H9 (cell line): Measurements from ENCODE around the gene PRDM5. TPM values are rescaled to one million over a fixed set of nuclear protein-coding genes. Genes with fewer than 3 reads are reported as not detected.

Experiments used
- DNase-seq: peaks from one replicate; pipeline ENCODE4 v3.0.0-alpha.2; 2017
- H2AFZ ChIP-seq: one replicate; pipeline ENCODE4 v1.6.1; 2013; ENCODE audit warnings: mild to moderate bottlenecking, low read length, control low read depth, moderate library complexity
- H2AK5ac ChIP-seq: 2 replicates; pipeline ENCODE4 v1.6.1; 2013; ENCODE audit warnings: low read length, control low read depth, mixed read lengths; ENCODE audit not compliant: insufficient read length
- H2BK120ac ChIP-seq: one replicate; pipeline ENCODE4 v1.6.1; 2013; ENCODE audit warnings: low read depth, mild to moderate bottlenecking, low read length, control low read depth, inconsistent platforms; ENCODE audit not compliant: poor library complexity, severe bottlenecking
- H2BK12ac ChIP-seq: 2 replicates; pipeline ENCODE4 v1.6.1; 2013; ENCODE audit warnings: low read length, control low read depth, mixed read lengths, low read depth; ENCODE audit not compliant: insufficient read length
- H2BK15ac ChIP-seq: 2 replicates; pipeline ENCODE4 v1.6.1; 2013; ENCODE audit warnings: low read depth, low read length, control low read depth
- H2BK20ac ChIP-seq: one replicate; pipeline ENCODE4 v1.6.1; 2013; ENCODE audit warnings: low read depth, mild to moderate bottlenecking, low read length, control low read depth, inconsistent platforms; ENCODE audit not compliant: poor library complexity, severe bottlenecking
- H2BK5ac ChIP-seq: 2 replicates; pipeline ENCODE4 v1.6.1; 2013; ENCODE audit warnings: low read length, control low read depth, mixed read lengths; ENCODE audit not compliant: insufficient read length
- H3K14ac ChIP-seq: 2 replicates; pipeline ENCODE4 v1.6.1; 2013; ENCODE audit warnings: low read length, control low read depth; ENCODE audit not compliant: insufficient read depth
- H3K18ac ChIP-seq: 2 replicates; pipeline ENCODE4 v1.6.1; 2013; ENCODE audit warnings: low read depth, mild to moderate bottlenecking, mixed read lengths, low read length, control low read depth; ENCODE audit not compliant: insufficient read length
- H3K23ac ChIP-seq: 2 replicates; pipeline ENCODE4 v1.6.1; 2013; ENCODE audit warnings: low read length, control low read depth, mixed read lengths, low read depth; ENCODE audit not compliant: insufficient read length
- H3K23me2 ChIP-seq: 2 replicates; pipeline ENCODE4 v1.6.1; 2013; ENCODE audit warnings: low read depth, mild to moderate bottlenecking, mixed read lengths, low read length, control low read depth; ENCODE audit not compliant: insufficient read length, poor library complexity, severe bottlenecking
- H3K27ac ChIP-seq: 2 replicates; pipeline ENCODE4 v1.5.1; 2013; ENCODE audit warnings: low read length, control low read depth, mixed read lengths, low read depth; ENCODE audit not compliant: insufficient read length
- H3K27me3 ChIP-seq: 2 replicates; pipeline ENCODE4 v1.6.1; 2013; ENCODE audit warnings: low read length, control low read depth, inconsistent platforms; ENCODE audit not compliant: insufficient read depth
- H3K4ac ChIP-seq: 2 replicates; pipeline ENCODE4 v1.6.1; 2013; ENCODE audit warnings: low read depth, mild to moderate bottlenecking, control low read depth, inconsistent platforms, low read length, moderate library complexity
- H3K4me1 ChIP-seq: 2 replicates; pipeline ENCODE4 v1.6.1; 2013; ENCODE audit warnings: low read length, control low read depth, inconsistent platforms; ENCODE audit not compliant: insufficient read depth
- H3K4me2 ChIP-seq: 2 replicates; pipeline ENCODE4 v1.6.1; 2013; ENCODE audit warnings: low read length, control low read depth, mixed read lengths; ENCODE audit not compliant: insufficient read length, insufficient read depth
- H3K56ac ChIP-seq: 2 replicates; pipeline ENCODE4 v1.6.1; 2013; ENCODE audit warnings: low read depth, mild to moderate bottlenecking, mixed read lengths, low read length, control low read depth; ENCODE audit not compliant: insufficient read length
- H3K79me1 ChIP-seq: 2 replicates; pipeline ENCODE4 v1.6.1; 2013; ENCODE audit warnings: low read depth, mild to moderate bottlenecking, moderate library complexity, low read length, control low read depth, inconsistent platforms; ENCODE audit not compliant: insufficient read depth, poor library complexity, severe bottlenecking
- H3K79me2 ChIP-seq: 2 replicates; pipeline ENCODE4 v1.6.1; 2013; ENCODE audit warnings: low read length, control low read depth, inconsistent platforms; ENCODE audit not compliant: insufficient read depth
- H3K9ac ChIP-seq: 2 replicates; pipeline ENCODE4 v1.6.1; 2013; ENCODE audit warnings: low read length, control low read depth, mixed read lengths; ENCODE audit not compliant: insufficient read length; ENCODE audit errors: extremely low read depth
- H3K9me3 ChIP-seq: one replicate; pipeline ENCODE4 v1.6.1; 2013; ENCODE audit warnings: low read depth, low read length, inconsistent platforms; ENCODE audit not compliant: control insufficient read depth
- H3T11ph ChIP-seq: one replicate; pipeline ENCODE4 v1.6.1; 2013; ENCODE audit warnings: mild to moderate bottlenecking, low read length, control low read depth, inconsistent platforms
- H4K20me1 ChIP-seq: one replicate; pipeline ENCODE4 v1.6.1; 2013; ENCODE audit not compliant: control insufficient read depth, insufficient read length, insufficient read depth
- H4K5ac ChIP-seq: 2 replicates; pipeline ENCODE4 v1.6.1; 2013; ENCODE audit warnings: low read depth, mild to moderate bottlenecking, mixed read lengths, low read length, control low read depth; ENCODE audit not compliant: insufficient read length
- H4K8ac ChIP-seq: replicated peaks from 2 replicates; pipeline ENCODE4 v1.6.1; 2013; ENCODE audit warnings: low read length, control low read depth, mixed read lengths, low read depth; ENCODE audit not compliant: insufficient read length
- H4K91ac ChIP-seq: 2 replicates; pipeline ENCODE4 v1.6.1; 2013; ENCODE audit warnings: low read depth, mild to moderate bottlenecking, moderate library complexity, mixed read lengths, low read length, control low read depth; ENCODE audit not compliant: insufficient read length
- H3K27ac Mint-ChIP-seq, 3 experiments: 2 replicates in 2 of 3; 3 replicates in 1 of 3; pipeline ENCODE4 v1.8.0; 2020 to 2021; ENCODE audit warnings: mixed read lengths in 3 of 3, mild to moderate bottlenecking in 1 of 3, moderate library complexity in 1 of 3
- H3K27me3 Mint-ChIP-seq: 2 replicates; pipeline ENCODE4 v1.8.0; 2021; ENCODE audit warnings: low read depth, mild to moderate bottlenecking, moderate library complexity, mixed read lengths
- H3K36me3 Mint-ChIP-seq, 3 experiments: 2 replicates in 2 of 3; 3 replicates in 1 of 3; pipeline ENCODE4 v1.8.0; 2020 to 2021; ENCODE audit warnings: low read depth in 3 of 3, mixed read lengths in 3 of 3; ENCODE audit not compliant: insufficient read depth in 1 of 3
- H3K4me1 Mint-ChIP-seq, 2 experiments: 2 replicates each; pipeline ENCODE4 v1.8.0; 2020; ENCODE audit warnings: mixed read lengths in 2 of 2
- H3K4me3 Mint-ChIP-seq, 2 experiments: 2 replicates in 1 of 2; 3 replicates in 1 of 2; pipeline ENCODE4 v1.8.0; 2020 to 2021; ENCODE audit warnings: mild to moderate bottlenecking in 2 of 2, mixed read lengths in 2 of 2, moderate library complexity in 1 of 2
- H3K9me3 Mint-ChIP-seq, 2 experiments: 2 replicates in 1 of 2; 3 replicates in 1 of 2; pipeline ENCODE4 v1.8.0; 2020; ENCODE audit warnings: mild to moderate bottlenecking in 2 of 2, mixed read lengths in 2 of 2, moderate library complexity in 1 of 2
- CTCF ChIP-seq: fragments of 200-600 bp; sonication (generic); conservative IDR thresholded peaks from 3 replicates; pipeline ENCODE4 v1.8.0; 2021; ENCODE audit warnings: antibody characterized with exemption, mild to moderate bottlenecking
- WGBS: extraction: QIAGEN DNeasy Blood & Tissue Kit; methylation state at CpG from one replicate; pipeline ENCODE4 v1.1.7; 2013; ENCODE audit warnings: missing lambda C conversion rate, low lambda C conversion rate, mixed read lengths; ENCODE audit not compliant: insufficient read length; ENCODE audit errors: extremely low coverage; 5-methylcytosine and 5-hydroxymethylcytosine counted together
- total RNA-seq: library from RNA; stranded (reverse); gene quantifications from 2 replicates; pipeline ENCODE4 v1.2.1, GENCODE V29; 2021

The PRDM5 gene
- total RNA-seq, 1 experiment from 2014 or later, result 21.7 TPM

GRCh38 chr4:120856294-120856693 lies 66.2 kb downstream of the PRDM5 start:
- no peak overlapping the region for H2BK5ac ChIP-seq
- TF ChIP-seq CTCF, result no peak
- H3K56ac ChIP-seq, result no peak overlapping the region
- Mint-ChIP-seq H3K36me3 (no peaks in the 10 kb centered on the region; a peak in 1 of 7 replicates), H3K27me3 (no peaks in the 10 kb centered on the region), H3K27ac (no peak overlapping the region; a peak in 1 of 7 replicates), H3K4me3 (no peak overlapping the region), H3K9me3 (no peaks in the 10 kb centered on the region), H3K4me1 (peaks cover 0 to 2% of the 10 kb centered on the region in 2 experiments; a peak in 1 of 4 replicates)
- H3K18ac ChIP-seq, result no peak overlapping the region
- H3K9me3 ChIP-seq, result no peaks in the 10 kb centered on the region
- H2BK15ac ChIP-seq, result no peak overlapping the region
- no peak overlapping the region for H4K5ac ChIP-seq
- no peak overlapping the region for H3K9ac ChIP-seq
- H2BK120ac ChIP-seq, result no peak overlapping the region
- H2BK12ac ChIP-seq, result no peak overlapping the region
- no peaks in the 10 kb centered on the region for H3K79me1 ChIP-seq
- no peaks in the 10 kb centered on the region for H3K79me2 ChIP-seq
- H2AK5ac ChIP-seq, result no peak overlapping the region
- H3K27me3 ChIP-seq, result no peaks in the 10 kb centered on the region
- H2AFZ ChIP-seq, result no peak overlapping the region
- no peak for DNase-seq
- no peak overlapping the region for H2BK20ac ChIP-seq
- no peak overlapping the region for H3T11ph ChIP-seq
- no peaks in the 10 kb centered on the region for H3K23me2 ChIP-seq
- H4K20me1 ChIP-seq, result no peaks in the 10 kb centered on the region
- no peak overlapping the region for H3K27ac ChIP-seq
- H3K4ac ChIP-seq, result no peak overlapping the region
- no CpG with 5 or more reads among the region's 2 CpGs for WGBS
- H4K91ac ChIP-seq, result no peak overlapping the region
- H3K4me2 ChIP-seq, result no peak overlapping the region
- no peak overlapping the region for H4K8ac ChIP-seq
- no peaks in the 10 kb centered on the region for H3K4me1 ChIP-seq
- no peak overlapping the region for H3K23ac ChIP-seq
- H3K14ac ChIP-seq, result no peak overlapping the region
